Hepatocyte (in vitro differentiated cells): ENCODE measurements around the gene DHX16. TPM values are rescaled to one million over a fixed set of nuclear protein-coding genes. Genes with fewer than 3 reads are reported as not detected.

ENCODE experiments used
- DNase-seq: peaks from one replicate; pipeline ENCODE4 v3.0.0-alpha.2; 2016; ENCODE audit warnings: low spot score
- H2AFZ ChIP-seq: fragments of 200-600 bp; sonication (generic); 2 replicates; pipeline ENCODE4 v1.6.0; 2016; ENCODE audit warnings: antibody characterized with exemption, mild to moderate bottlenecking
- H3K27ac ChIP-seq: fragments of 200-600 bp; sonication (generic); 2 replicates; pipeline ENCODE4 v1.5.1; 2016; ENCODE audit warnings: mild to moderate bottlenecking
- H3K27me3 ChIP-seq: fragments of 200-600 bp; sonication (generic); 2 replicates; pipeline ENCODE4 v1.6.1; 2016
- H3K36me3 ChIP-seq: fragments of 200-600 bp; sonication (generic); replicated peaks from 2 replicates; pipeline ENCODE4 v1.5.1; 2016; ENCODE audit warnings: low read depth; ENCODE audit not compliant: insufficient read depth
- H3K4me1 ChIP-seq: fragments of 200-600 bp; sonication (generic); 2 replicates; pipeline ENCODE4 v1.5.1; 2016; ENCODE audit warnings: mild to moderate bottlenecking, moderate library complexity; ENCODE audit not compliant: insufficient read depth
- H3K4me2 ChIP-seq: fragments of 200-600 bp; sonication (generic); 2 replicates; pipeline ENCODE4 v1.6.0; 2016
- H3K4me3 ChIP-seq: fragments of 200-600 bp; sonication (generic); 2 replicates; pipeline ENCODE4 v1.5.1; 2016; ENCODE audit warnings: mild to moderate bottlenecking
- H3K79me2 ChIP-seq: fragments of 200-600 bp; sonication (generic); 2 replicates; pipeline ENCODE4 v1.6.0; 2017; ENCODE audit warnings: mild to moderate bottlenecking
- H3K9me2 ChIP-seq: fragments of 200-600 bp; sonication (generic); replicated peaks from 2 replicates; pipeline ENCODE4 v1.6.0; 2017; ENCODE audit warnings: mild to moderate bottlenecking; ENCODE audit not compliant: insufficient read depth
- H3K9me3 ChIP-seq: fragments of 200-600 bp; sonication (generic); 2 replicates; pipeline ENCODE4 v1.5.1; 2016; ENCODE audit warnings: low read depth, mild to moderate bottlenecking
- H4K20me1 ChIP-seq: fragments of 200-600 bp; sonication (generic); 2 replicates; pipeline ENCODE4 v1.6.0; 2016; ENCODE audit warnings: mild to moderate bottlenecking; ENCODE audit not compliant: insufficient read depth, poor library complexity, severe bottlenecking
- EZH2 ChIP-seq: fragments of 200-600 bp; sonication (generic); IDR thresholded peaks from 2 replicates; pipeline ENCODE4 v1.6.1; 2016; ENCODE audit warnings: antibody characterized with exemption, mild to moderate bottlenecking, borderline replicate concordance
- EZH2phosphoT487 ChIP-seq: fragments of 200-600 bp; sonication (generic); IDR thresholded peaks from one replicate; pipeline ENCODE4 v1.6.1; 2018; ENCODE audit warnings: antibody characterized with exemption, mild to moderate bottlenecking, low read depth, moderate library complexity; ENCODE audit not compliant: unreplicated experiment, severe bottlenecking
- WGBS: methylation state at CpG from one replicate; pipeline ENCODE4 v1.1.6; 2016; ENCODE audit warnings: low lambda C conversion rate; ENCODE audit errors: missing lambda C conversion rate; 5-methylcytosine and 5-hydroxymethylcytosine counted together
- polyA plus RNA-seq: library from polyadenylated mRNA; unstranded; fragments of >200 nt; fragmentation: Nextera tagmentation; extraction: Ambion mirVana; gene quantifications from 2 replicates; pipeline ENCODE4 v1.2.1, GENCODE V29; 2016
- total RNA-seq: library from RNA; depleted of rRNA; stranded (reverse); fragments of >200 nt; gene quantifications from 2 replicates; pipeline ENCODE4 v1.2.3, GENCODE V29; 2014
- TF ChIP-seq, protein P1 (sequence below): fragments of 200-600 bp; sonication (generic); IDR thresholded peaks from 2 replicates; pipeline ENCODE4 v1.5.1; 2016; ENCODE audit warnings: antibody characterized with exemption, mild to moderate bottlenecking; ENCODE audit not compliant: poor library complexity

DHX16 gene
- total and polyA plus RNA-seq, 2 experiments from 2014 or later, result 19.4 to 28.4 TPM

- 55% methylated on average over 2 of the region's 2 CpGs for WGBS
- Histone ChIP-seq H3K27me3 (no peaks in the 10 kb centered on the region), H4K20me1 (peaks cover 4% of the 10 kb centered on the region), H3K4me3 (no peak overlapping the region), H3K9me3 (no peaks in the 10 kb centered on the region), H3K4me1 (peaks cover 46% of the 10 kb centered on the region), H3K79me2 (peaks cover 68% of the 10 kb centered on the region), H3K4me2 (peak overlapping the region; percentile 93), H2AFZ (no peak overlapping the region), H3K36me3 (no peaks in the 10 kb centered on the region), H3K9me2 (no peaks in the 10 kb centered on the region), H3K27ac (peak overlapping the region; percentile 89)
- no peak for TF ChIP-seq EZH2phosphoT487
- no peak for TF ChIP-seq EZH2
- TF ChIP-seq, protein P1, sequence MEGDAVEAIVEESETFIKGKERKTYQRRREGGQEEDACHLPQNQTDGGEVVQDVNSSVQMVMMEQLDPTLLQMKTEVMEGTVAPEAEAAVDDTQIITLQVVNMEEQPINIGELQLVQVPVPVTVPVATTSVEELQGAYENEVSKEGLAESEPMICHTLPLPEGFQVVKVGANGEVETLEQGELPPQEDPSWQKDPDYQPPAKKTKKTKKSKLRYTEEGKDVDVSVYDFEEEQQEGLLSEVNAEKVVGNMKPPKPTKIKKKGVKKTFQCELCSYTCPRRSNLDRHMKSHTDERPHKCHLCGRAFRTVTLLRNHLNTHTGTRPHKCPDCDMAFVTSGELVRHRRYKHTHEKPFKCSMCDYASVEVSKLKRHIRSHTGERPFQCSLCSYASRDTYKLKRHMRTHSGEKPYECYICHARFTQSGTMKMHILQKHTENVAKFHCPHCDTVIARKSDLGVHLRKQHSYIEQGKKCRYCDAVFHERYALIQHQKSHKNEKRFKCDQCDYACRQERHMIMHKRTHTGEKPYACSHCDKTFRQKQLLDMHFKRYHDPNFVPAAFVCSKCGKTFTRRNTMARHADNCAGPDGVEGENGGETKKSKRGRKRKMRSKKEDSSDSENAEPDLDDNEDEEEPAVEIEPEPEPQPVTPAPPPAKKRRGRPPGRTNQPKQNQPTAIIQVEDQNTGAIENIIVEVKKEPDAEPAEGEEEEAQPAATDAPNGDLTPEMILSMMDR, result no peak
- no peak for DNase-seq
Measured at GRCh38 chr6:30683980-30684338, 11.2 kb upstream of the DHX16 start.

GRCh38 chr6:30683183-30683979 is 10.6 kb upstream of the DHX16 start:
- Histone ChIP-seq H3K79me2 (peaks cover 66% of the 10 kb centered on the region), H3K4me1 (peaks cover 46% of the 10 kb centered on the region), H3K36me3 (no peaks in the 10 kb centered on the region), H3K9me3 (no peaks in the 10 kb centered on the region), H3K4me2 (peak overlapping the region; percentile 93), H3K27me3 (no peaks in the 10 kb centered on the region), H4K20me1 (peaks cover 4% of the 10 kb centered on the region), H2AFZ (no peak overlapping the region), H3K9me2 (no peaks in the 10 kb centered on the region), H3K27ac (peak overlapping the region; percentile 89), H3K4me3 (no peak overlapping the region)
- no peak for TF ChIP-seq EZH2
- TF ChIP-seq EZH2phosphoT487, result no peak
- TF ChIP-seq, protein P1, result no peak
- no peak for DNase-seq
- 70% methylated on average over 5 of the region's 7 CpGs for WGBS

- Histone ChIP-seq H2AFZ (no peak overlapping the region), H3K9me2 (no peaks in the 10 kb centered on the region), H3K4me2 (peak overlapping the region; percentile 93), H3K4me1 (peaks cover 38% of the 10 kb centered on the region), H3K9me3 (no peaks in the 10 kb centered on the region), H3K79me2 (peaks cover 58% of the 10 kb centered on the region), H3K27ac (peak overlapping the region; percentile 89), H3K4me3 (no peak overlapping the region), H3K27me3 (no peaks in the 10 kb centered on the region), H3K36me3 (no peaks in the 10 kb centered on the region), H4K20me1 (peaks cover 4% of the 10 kb centered on the region)
- TF ChIP-seq, protein P1, result no peak
- TF ChIP-seq EZH2 (no peak), EZH2phosphoT487 (no peak)
- WGBS, result 42% methylated on average over 11 of the region's 11 CpGs
- peak; percentile 76 for DNase-seq
Measured at GRCh38 chr6:30682143-30683117, 9.6 kb upstream of the DHX16 start.
